Coronary artery (tissue), 2 donors: ENCODE measurements around the gene LYPD1.

Source experiments
- DNase-seq: peaks from one replicate; pipeline ENCODE4 v3.0.0-alpha.2; 2017; ENCODE audit warnings: low spot score
- H3K27ac ChIP-seq, 2 donors: fragments of 200-600 bp; sonication (generic); one replicate each; pipeline ENCODE4 v1.5.1; 2016 to 2019
- H3K4me3 ChIP-seq: fragments of 200-600 bp; sonication (generic); 2 replicates; pipeline ENCODE4 v1.5.1; 2016; ENCODE audit warnings: mild to moderate bottlenecking, moderate library complexity
- CTCF ChIP-seq: fragments of 200-600 bp; sonication (generic); IDR thresholded peaks from one replicate; pipeline ENCODE4 v1.5.1; 2019; ENCODE audit warnings: antibody characterized with exemption

The LYPD1 gene

GRCh38 chr2:132654335-132654734 is 15.7 kb downstream of the LYPD1 start:
- no peak for TF ChIP-seq CTCF
- Histone ChIP-seq H3K4me3 (no peak overlapping the region), H3K27ac (no peak overlapping the region)
- no peak for DNase-seq

- TF ChIP-seq CTCF: no peak
- Histone ChIP-seq H3K27ac (no peak overlapping the region), H3K4me3 (no peak overlapping the region)
- no peak for DNase-seq
Observed at GRCh38 chr2:132652474-132652873, 17.5 kb downstream of the LYPD1 start.

GRCh38 chr2:132651115-132652045 is 18.6 kb downstream of the LYPD1 start:
- H3K4me3 ChIP-seq: no peak overlapping the region
- no peak overlapping the region for H3K27ac ChIP-seq
- TF ChIP-seq CTCF: no peak
- no peak for DNase-seq

- Histone ChIP-seq H3K27ac (no peak overlapping the region), H3K4me3 (no peak overlapping the region)
- no peak for TF ChIP-seq CTCF
- no peak for DNase-seq
Observed at GRCh38 chr2:132646540-132647108, 23.4 kb downstream of the LYPD1 start.

GRCh38 chr2:132645722-132646539 is 24.1 kb downstream of the LYPD1 start:
- Histone ChIP-seq H3K4me3 (no peak overlapping the region), H3K27ac (no peak overlapping the region)
- DNase-seq: no peak
- no peak for TF ChIP-seq CTCF

GRCh38 chr2:132645176-132645575 is 24.8 kb downstream of the LYPD1 start:
- no peak overlapping the region for H3K4me3 ChIP-seq
- no peak for DNase-seq
- no peak overlapping the region for H3K27ac ChIP-seq
- no peak for TF ChIP-seq CTCF
